ENCODE measurements around the gene MYF6.

- no peak for TF ChIP-seq ZNF660 (tag by site-specific recombination; IDR thresholded peaks at IDR 0.05)
- no peak for TF ChIP-seq PRDM10 (tag by site-specific recombination; IDR thresholded peaks at IDR 0.05)
- TF ChIP-seq CTCF (tag by site-specific recombination; IDR thresholded peaks at IDR 0.05) = no peak
- no peak for TF ChIP-seq PRDM1 (tag by site-specific recombination; IDR thresholded peaks at IDR 0.05)
- no peak for TF ChIP-seq ELK4 (IDR thresholded peaks at IDR 0.05; ENCODE audit: borderline replicate concordance, low read depth, low read length)
- no peak for TF ChIP-seq TSHZ1 (tag by site-specific recombination; IDR thresholded peaks at IDR 0.05; ENCODE audit: borderline replicate concordance)
- TF ChIP-seq ZNF146 (tag by site-specific recombination; IDR thresholded peaks at IDR 0.05) = no peak
- no peak for TF ChIP-seq TRIM28 (IDR thresholded peaks at IDR 0.05; ENCODE audit: borderline replicate concordance, low read length)
Measured at GRCh38 chr12:80684077-80684495, 23.3 kb upstream of the MYF6 start.

All from HEK293 (cell line).